B cell (primary cell): ENCODE measurements around the gene ETAA1.

Experiments used
- EZH2 ChIP-seq: IDR thresholded peaks from 2 replicates; pipeline ENCODE4 v1.6.1; 2012; ENCODE audit warnings: borderline replicate concordance, low read depth, mild to moderate bottlenecking, moderate library complexity, low read length; ENCODE audit not compliant: insufficient read depth, poor library complexity, severe bottlenecking
- TF ChIP-seq, protein P1 (sequence below): fragments of 200-600 bp; IDR thresholded peaks from one replicate; pipeline ENCODE4 v1.8.0; 2022; ENCODE audit warnings: antibody characterized with exemption, mild to moderate bottlenecking

DNA sequence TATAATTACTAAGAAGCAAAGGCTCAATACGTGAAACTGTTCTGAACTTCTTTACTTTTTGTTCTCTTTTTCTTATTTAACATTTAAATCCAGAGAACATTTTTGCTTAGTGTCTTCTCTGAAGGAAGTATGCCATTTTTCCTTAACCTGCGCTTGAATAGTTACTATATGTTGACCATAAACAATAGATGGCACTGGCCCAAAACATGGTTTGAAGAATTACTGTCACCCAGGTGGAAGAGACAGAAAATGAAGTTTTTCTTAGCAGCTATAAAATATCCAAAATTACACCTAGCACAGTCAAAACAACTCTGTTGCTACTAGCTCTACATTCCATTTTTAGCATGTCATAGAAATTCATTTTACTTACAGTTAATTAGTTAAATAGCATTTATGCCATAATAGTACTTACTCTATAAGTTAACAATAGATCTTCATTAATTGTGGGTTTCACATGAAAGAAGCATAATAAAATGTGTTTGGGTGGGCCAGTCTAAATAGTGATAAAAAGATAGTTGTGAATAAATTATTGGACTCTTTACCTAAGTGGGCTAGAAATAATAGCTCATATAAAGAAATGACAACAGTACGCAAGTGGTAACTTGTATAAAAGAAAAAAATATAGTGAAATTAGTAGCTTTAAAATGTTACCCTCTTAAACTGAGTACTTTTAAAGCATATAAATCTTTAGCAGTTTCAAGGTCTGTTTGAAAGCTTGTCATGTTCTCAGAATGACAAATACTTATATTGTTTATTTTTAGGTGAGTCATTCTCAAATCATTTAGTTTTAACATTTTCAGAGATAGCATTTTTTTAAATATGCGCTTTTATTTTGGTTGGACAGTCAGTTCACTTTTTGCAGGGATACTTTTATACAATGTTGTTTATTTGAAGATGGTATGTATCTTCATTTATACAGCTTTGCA, 3.7 kb downstream of the ETAA1 start:
- TF ChIP-seq, protein P1, sequence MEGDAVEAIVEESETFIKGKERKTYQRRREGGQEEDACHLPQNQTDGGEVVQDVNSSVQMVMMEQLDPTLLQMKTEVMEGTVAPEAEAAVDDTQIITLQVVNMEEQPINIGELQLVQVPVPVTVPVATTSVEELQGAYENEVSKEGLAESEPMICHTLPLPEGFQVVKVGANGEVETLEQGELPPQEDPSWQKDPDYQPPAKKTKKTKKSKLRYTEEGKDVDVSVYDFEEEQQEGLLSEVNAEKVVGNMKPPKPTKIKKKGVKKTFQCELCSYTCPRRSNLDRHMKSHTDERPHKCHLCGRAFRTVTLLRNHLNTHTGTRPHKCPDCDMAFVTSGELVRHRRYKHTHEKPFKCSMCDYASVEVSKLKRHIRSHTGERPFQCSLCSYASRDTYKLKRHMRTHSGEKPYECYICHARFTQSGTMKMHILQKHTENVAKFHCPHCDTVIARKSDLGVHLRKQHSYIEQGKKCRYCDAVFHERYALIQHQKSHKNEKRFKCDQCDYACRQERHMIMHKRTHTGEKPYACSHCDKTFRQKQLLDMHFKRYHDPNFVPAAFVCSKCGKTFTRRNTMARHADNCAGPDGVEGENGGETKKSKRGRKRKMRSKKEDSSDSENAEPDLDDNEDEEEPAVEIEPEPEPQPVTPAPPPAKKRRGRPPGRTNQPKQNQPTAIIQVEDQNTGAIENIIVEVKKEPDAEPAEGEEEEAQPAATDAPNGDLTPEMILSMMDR: no peak
- no peak for TF ChIP-seq EZH2
